Measurements from ENCODE around the gene PRRC2A.

Gene PRRC2A

DNA sequence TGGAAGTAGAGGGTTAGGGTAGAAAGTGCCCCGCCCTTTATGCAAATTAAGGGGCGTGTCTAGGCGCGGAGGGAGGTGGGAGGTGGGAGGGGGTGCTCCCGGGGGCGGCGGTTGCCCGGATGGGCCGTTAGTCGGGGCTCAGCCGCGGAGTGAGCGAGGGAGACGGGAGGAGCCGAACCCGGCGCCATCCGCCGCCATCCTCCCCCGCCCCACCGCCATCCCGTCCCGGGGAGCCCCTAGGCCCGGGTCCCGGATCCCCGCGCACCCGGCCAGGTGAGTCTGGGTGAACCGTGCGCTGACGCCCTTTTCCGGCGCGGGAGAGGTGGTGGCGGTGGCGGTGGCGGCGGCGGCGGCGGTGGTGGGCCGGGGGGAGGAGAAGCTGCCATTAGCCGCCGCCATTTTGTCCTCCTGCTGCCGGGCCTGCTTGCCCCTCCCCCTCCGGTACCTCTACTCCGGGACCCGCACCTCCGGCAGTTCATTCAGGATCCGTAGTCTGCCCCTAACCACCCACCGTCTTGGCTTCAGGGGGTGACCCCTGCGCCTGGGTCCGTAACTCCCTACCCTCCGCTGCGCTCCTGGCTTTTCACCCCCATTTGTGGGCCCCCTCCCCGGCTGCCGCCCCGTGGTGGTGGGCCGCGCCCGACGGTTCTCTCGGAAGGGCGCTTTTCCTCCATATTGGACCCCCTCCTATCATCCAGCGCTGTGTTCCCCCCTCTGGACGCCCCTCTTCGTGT, at the start of gene PRRC2A:
PRRC2A (plus strand) TSS at position 130 of the 734 bp plus-strand sequence. CDS start 2,075 bp downstream, outside the sequence.
- no peak for DNase-seq (ENCODE audit: low read depth)

- DNase-seq (ENCODE audit: low read depth) = no peak
Observed at GRCh38 chr6:31572041-31572911, 48.2 kb upstream of the PRRC2A start, which contains the start of gene LTA. TSS of gene LTA (plus strand) at chr6:31572289. CDS start at chr6:31572743, 454 bp downstream.

- DNase-seq (ENCODE audit: low read depth) = no peak
Observed at GRCh38 chr6:31573239-31574105, 47.0 kb upstream of the PRRC2A start.

- no peak for DNase-seq (ENCODE audit: low read depth)
Observed at GRCh38 chr6:31574106-31575061, 46.1 kb upstream of the PRRC2A start.

DNA sequence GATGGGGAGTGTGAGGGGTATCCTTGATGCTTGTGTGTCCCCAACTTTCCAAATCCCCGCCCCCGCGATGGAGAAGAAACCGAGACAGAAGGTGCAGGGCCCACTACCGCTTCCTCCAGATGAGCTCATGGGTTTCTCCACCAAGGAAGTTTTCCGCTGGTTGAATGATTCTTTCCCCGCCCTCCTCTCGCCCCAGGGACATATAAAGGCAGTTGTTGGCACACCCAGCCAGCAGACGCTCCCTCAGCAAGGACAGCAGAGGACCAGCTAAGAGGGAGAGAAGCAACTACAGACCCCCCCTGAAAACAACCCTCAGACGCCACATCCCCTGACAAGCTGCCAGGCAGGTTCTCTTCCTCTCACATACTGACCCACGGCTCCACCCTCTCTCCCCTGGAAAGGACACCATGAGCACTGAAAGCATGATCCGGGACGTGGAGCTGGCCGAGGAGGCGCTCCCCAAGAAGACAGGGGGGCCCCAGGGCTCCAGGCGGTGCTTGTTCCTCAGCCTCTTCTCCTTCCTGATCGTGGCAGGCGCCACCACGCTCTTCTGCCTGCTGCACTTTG, 45.1 kb upstream of the PRRC2A start, which contains the start of gene TNF:
TNF (plus strand) TSS at position 231 of the 567 bp plus-strand sequence; CDS start at position 408, 177 bp downstream.
- no peak for DNase-seq (ENCODE audit: low read depth)

DNA sequence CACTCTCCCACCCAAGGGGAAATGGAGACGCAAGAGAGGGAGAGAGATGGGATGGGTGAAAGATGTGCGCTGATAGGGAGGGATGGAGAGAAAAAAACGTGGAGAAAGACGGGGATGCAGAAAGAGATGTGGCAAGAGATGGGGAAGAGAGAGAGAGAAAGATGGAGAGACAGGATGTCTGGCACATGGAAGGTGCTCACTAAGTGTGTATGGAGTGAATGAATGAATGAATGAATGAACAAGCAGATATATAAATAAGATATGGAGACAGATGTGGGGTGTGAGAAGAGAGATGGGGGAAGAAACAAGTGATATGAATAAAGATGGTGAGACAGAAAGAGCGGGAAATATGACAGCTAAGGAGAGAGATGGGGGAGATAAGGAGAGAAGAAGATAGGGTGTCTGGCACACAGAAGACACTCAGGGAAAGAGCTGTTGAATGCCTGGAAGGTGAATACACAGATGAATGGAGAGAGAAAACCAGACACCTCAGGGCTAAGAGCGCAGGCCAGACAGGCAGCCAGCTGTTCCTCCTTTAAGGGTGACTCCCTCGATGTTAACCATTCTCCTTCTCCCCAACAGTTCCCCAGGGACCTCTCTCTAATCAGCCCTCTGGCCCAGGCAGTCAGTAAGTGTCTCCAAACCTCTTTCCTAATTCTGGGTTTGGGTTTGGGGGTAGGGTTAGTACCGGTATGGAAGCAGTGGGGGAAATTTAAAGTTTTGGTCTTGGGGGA, 44.4 kb upstream of the PRRC2A start:
- DNase-seq (ENCODE audit: low read depth) = no peak

GRCh38 chr6:31576897-31577578, 43.5 kb upstream of the PRRC2A start:
- no peak for DNase-seq (ENCODE audit: low read depth)

GRCh38 chr6:31577579-31577966, 42.9 kb upstream of the PRRC2A start:
- DNase-seq (ENCODE audit: low read depth) = no peak

- no peak for DNase-seq (ENCODE audit: low read depth)
Observed at GRCh38 chr6:31578184-31579118, 42.1 kb upstream of the PRRC2A start.

- no peak for DNase-seq (ENCODE audit: low read depth)
Observed at GRCh38 chr6:31579119-31579505, 41.4 kb upstream of the PRRC2A start.

- no peak for DNase-seq (ENCODE audit: low read depth)
Observed at GRCh38 chr6:31579546-31580437, 40.7 kb upstream of the PRRC2A start.

DNA sequence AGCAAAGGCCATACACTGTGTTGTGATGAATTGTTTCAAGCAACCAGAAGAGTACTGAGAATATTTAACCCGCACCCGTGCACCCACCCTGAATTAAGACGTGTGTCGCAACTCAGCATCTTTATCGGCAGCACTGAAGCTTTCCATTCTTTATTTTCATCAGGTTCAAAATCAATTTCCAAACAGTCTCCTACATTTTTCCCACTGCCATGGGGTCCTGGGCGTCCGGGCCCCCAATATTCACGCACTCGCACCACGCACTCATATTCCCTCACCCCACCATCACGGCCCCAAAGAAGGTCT, 40.1 kb upstream of the PRRC2A start:
- DNase-seq (ENCODE audit: low read depth) = no peak

- no peak for DNase-seq (ENCODE audit: low read depth)
Observed at GRCh38 chr6:31580807-31581433, 39.6 kb upstream of the PRRC2A start.

DNA sequence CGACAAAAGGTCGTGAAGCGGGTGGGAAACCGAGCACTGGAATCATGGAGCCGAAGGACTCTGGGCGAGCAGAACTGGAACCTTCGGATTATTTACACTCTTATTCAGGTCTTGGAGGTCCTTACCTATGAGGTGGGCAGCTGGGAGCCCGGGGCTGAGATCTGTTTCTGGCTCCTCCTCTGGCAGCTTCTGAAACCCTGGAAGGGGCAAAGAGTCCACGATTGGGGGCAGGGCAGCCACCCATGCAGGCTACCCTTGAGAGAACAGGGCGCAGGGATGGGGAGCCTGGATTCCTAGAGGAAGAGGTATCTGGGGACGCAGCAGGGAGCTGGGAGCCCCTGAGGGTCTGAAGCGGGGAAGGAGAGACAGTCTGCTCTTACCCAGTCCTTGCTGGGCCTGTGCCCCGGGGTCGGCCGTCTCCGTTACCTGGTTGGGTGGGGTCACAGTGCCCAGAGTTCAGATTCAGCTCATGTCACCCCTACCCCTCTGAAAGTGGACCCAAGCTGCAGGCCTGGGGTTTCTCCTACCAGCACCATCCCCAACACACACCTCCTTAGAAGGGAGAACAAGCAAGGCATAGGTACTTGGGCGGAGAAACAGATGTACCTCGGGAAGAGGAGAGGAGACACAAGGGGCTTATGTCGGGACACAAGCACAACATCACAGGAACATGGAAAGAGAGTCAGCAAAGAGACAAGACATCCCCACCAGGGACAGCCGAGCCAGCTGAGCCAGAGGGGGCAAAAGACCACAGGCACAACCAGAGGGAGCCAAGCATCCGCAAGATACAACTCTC, 38.9 kb upstream of the PRRC2A start:
- no peak for DNase-seq (ENCODE audit: low read depth)

DNA sequence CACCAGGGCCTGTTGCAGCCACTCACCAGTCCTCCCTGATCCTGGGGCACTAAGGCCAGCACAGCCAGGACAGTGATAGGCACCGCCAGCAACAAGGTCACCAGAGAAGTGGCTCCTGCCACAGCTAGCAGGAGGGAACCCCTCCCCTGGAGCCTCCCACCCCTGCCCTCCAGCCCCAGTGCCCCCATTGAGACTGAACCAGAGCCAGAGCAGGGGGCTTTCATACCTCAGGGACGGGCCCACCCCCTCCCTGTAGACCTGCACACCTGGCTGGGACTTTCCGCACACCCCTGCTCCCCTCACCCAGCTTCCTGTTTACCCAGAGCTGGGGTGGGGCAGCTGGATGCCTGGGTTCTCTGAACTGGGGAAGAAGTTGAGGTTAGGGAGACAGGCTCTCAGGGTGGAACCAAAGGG, 38.3 kb upstream of the PRRC2A start, which contains the start of gene LTB:
LTB (minus strand) TSS at position 195 of the 414 bp plus-strand sequence; CDS start at position 188, 7 bp downstream.
- no peak for DNase-seq (ENCODE audit: low read depth)

GRCh38 chr6:31585491-31585890, 35.0 kb upstream of the PRRC2A start:
- no peak for DNase-seq (ENCODE audit: low read depth)
